ENCODE measurements around the gene CSNK1G3.
A peak's percentile ranks its signal among the peaks of the same experiment; 100 is the strongest.
"Not testable (repeated sequence)": the region's sequence is repeated elsewhere in the genome, so short reads cannot be mapped to it uniquely, and the experiment has no call there.

CSNK1G3 gene

DNA sequence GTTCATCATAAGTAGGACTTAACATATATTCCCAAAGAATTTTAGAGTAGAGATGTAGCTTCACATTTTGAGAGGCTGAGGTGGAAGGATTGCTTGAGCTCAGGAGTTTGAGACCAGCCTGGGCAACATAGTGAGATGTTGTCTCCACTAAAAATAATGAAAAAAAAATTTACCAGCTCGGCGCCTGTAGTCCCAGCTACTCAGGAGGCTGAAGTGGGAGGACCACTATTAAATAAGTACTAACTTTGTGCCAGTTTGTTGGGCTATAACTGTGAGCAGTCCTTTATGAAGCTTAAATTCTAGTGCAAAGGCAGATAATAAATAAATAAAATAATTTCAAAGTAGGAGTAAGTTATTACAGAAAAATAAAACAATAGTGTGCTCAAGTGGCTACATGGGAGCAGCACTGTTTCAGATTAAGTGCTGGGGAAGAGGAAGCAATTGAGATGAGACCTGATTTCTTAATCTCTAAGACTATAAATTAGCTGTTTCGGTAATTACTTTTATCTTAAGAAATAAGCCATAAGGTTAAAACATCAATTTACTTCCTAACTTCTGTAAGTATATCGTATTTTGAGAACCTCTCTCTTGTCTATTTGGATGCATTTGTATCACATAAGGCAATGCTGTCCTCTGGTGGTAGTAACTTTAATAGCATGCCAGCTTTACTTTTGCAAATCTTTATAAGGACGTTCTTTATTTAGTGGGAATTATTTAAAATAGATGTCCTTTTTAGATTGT, 98.9 kb downstream of the CSNK1G3 start:
- in situ Hi-C loops (cut with HindIII; ENCODE audit: low sequenced_read_pairs): no loop called here
- H3K4me3 ChIP-seq (ENCODE audit: low read depth, low read length): no peak overlapping the region
- TF ChIP-seq, protein P1, sequence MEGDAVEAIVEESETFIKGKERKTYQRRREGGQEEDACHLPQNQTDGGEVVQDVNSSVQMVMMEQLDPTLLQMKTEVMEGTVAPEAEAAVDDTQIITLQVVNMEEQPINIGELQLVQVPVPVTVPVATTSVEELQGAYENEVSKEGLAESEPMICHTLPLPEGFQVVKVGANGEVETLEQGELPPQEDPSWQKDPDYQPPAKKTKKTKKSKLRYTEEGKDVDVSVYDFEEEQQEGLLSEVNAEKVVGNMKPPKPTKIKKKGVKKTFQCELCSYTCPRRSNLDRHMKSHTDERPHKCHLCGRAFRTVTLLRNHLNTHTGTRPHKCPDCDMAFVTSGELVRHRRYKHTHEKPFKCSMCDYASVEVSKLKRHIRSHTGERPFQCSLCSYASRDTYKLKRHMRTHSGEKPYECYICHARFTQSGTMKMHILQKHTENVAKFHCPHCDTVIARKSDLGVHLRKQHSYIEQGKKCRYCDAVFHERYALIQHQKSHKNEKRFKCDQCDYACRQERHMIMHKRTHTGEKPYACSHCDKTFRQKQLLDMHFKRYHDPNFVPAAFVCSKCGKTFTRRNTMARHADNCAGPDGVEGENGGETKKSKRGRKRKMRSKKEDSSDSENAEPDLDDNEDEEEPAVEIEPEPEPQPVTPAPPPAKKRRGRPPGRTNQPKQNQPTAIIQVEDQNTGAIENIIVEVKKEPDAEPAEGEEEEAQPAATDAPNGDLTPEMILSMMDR (IDR thresholded peaks at IDR 0.05; ENCODE audit: low read depth, low read length, missing control alignments): peak; percentile 78
- peak; percentile 71 for DNase-seq (ENCODE audit: low read depth)

DNA sequence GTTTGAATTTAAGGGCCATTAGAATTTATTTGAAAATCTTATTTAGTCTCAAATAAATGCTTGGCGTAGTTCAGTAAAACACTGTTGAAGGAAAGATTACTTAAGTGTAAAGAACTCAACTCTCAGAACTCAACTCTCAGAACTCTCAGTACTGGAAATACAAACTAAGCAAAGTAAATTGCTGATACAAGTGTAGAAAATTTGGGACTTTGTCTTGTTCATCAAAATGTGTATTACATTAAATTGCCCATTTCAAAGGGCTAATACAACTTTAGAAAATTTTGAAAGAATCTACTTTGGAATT, 99.4 kb downstream of the CSNK1G3 start:
- TF ChIP-seq, protein P1 (IDR thresholded peaks at IDR 0.05; ENCODE audit: low read depth, low read length, missing control alignments): no peak
- H3K4me3 ChIP-seq (ENCODE audit: low read depth, low read length): no peak overlapping the region
- DNase-seq (ENCODE audit: low read depth): no peak
- in situ Hi-C loops (cut with HindIII; ENCODE audit: low sequenced_read_pairs): no loop called here

DNA sequence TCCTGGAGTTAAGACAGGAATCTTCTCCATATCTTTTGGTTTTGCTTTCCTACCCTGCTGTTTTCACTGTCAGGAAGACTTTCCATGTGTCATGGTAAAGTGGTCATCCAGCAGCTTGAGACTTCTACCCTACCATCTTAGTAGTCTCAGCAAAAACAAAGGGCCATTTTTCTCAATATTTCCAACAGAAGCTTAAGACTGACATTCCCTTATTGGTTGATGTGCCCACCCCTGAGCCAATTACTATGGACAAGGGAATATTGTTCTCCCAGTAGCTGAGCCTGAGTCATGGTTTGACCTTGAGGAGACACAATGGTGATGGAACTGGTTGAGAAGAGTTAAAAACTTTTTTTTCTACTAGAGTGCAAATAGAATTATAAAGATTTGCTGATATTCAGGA, 105.6 kb downstream of the CSNK1G3 start:
- in situ Hi-C loops (cut with HindIII; ENCODE audit: low sequenced_read_pairs): no loop called here
- H3K4me3 ChIP-seq (ENCODE audit: low read depth, low read length): no peak overlapping the region
- no peak for DNase-seq (ENCODE audit: low read depth)
- TF ChIP-seq, protein P1 (IDR thresholded peaks at IDR 0.05; ENCODE audit: low read depth, low read length, missing control alignments): no peak

DNA sequence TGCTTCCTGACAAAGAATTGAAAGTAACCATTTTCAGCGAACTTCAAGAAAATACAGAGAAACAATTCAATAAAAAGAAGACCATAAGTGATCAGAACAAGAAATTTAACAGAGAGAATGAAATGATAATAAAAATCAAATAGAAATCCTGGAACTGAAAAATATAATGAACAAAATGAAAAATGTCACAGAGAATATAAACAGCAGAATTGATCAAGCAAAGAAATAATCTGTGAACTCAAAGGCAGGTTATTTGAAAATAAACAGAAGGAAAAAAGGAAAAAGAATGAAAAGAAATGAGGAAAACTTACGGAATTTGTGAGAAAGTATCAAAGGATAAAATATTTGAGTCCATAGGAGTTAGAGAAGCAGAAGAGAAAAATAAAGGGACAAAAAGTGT, 114.1 kb downstream of the CSNK1G3 start:
- in situ Hi-C loops (cut with HindIII; ENCODE audit: low sequenced_read_pairs): no loop called here
- DNase-seq (ENCODE audit: low read depth): no peak
- no peak overlapping the region for H3K4me3 ChIP-seq (ENCODE audit: low read depth, low read length)
- TF ChIP-seq, protein P1 (IDR thresholded peaks at IDR 0.05; ENCODE audit: low read depth, low read length, missing control alignments): no peak

DNA sequence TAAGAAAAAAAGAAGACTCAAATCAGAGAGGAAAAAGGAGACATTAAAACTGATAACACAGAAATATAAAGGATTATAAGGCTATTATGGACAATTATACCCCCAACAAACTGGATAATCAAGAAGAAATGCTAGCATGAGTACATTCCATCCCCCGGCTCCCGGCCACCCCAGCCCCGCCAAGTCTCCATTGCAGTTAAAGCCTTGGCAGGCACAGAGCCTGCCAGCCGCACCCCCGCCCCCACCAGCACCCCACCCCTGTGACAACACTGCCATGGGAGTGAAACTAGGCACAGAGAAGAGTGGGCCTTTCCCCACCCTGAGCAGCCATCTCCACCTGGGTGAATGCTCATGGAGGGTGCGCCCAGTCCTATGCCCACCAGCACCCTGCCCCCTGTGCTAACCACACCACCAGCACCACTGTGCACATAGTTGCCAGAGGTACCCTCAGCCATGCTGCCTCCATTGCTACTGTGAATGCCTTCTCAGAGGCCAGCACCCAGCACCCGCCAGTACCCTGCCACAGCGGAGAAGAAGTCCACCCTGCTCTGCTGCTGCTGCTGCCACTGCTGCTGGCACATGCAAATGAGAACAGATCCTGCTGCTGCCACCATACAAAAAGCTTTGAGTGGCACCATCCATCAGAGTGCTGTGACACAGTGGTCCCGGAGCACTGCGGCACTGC, 117.0 kb downstream of the CSNK1G3 start:
- no peak overlapping the region for H3K4me3 ChIP-seq (ENCODE audit: low read depth, low read length)
- TF ChIP-seq, protein P1 (IDR thresholded peaks at IDR 0.05; ENCODE audit: low read depth, low read length, missing control alignments): no peak
- no peak for DNase-seq (ENCODE audit: low read depth)
- in situ Hi-C loops (cut with HindIII; ENCODE audit: low sequenced_read_pairs): no loop called here

DNA sequence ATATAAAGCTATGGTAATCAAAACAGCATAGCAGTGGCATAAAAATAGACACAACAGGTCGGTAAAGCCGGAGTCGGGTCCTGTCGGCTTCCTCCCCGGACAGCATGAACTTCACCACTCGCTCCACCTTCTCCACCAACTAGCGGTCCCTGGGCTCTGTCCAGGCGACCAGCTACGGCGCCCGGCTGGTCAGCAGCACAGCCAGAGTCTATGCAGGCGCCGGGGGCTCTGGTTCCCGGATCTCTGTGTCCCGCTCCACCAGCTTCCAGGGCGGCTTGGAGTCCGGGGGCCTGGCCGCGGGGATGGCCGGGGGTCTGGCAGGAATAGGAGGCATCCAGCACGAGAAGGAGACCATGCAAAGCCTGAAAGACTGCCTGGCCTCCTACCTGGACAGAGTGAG, 124.0 kb downstream of the CSNK1G3 start:
- in situ Hi-C loops (cut with HindIII; ENCODE audit: low sequenced_read_pairs): no loop called here
- no peak for DNase-seq (ENCODE audit: low read depth)
- no peak overlapping the region for H3K4me3 ChIP-seq (ENCODE audit: low read depth, low read length)
- TF ChIP-seq, protein P1 (IDR thresholded peaks at IDR 0.05; ENCODE audit: low read depth, low read length, missing control alignments): no peak

DNA sequence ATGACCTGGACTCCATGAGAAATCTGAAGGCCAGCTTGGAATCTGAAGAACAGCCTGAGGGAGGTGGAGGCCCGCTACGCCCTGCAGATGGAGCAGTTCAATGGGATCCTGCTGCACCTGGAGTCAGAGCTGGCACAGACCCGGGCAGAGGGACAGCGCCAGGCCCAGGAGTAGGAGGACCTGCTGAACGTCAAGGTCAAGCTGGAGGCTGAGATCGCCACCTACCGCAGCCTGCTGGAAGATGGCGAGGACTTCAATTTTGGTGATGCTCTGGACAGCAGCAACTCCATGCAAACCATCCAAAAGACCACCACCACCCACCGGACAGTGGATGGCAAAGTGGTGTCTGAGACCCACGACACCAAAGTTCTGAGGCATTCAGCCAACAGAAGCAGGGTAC, 125.1 kb downstream of the CSNK1G3 start:
- H3K4me3 ChIP-seq (ENCODE audit: low read depth, low read length); DNase-seq (ENCODE audit: low read depth); in situ Hi-C loops (cut with HindIII; ENCODE audit: low sequenced_read_pairs): not testable (repeated sequence)

Data from astrocyte of the cerebellum (primary cell).